Cardiac muscle cell (in vitro differentiated cells and primary cell): ENCODE measurements around the gene ARHGEF12. TPM values are rescaled to one million over a fixed set of nuclear protein-coding genes. Genes with fewer than 3 reads are reported as not detected.

Experiments
- DNase-seq, 2 donors: peaks; one replicate each; pipeline versions ENCODE4 v3.0.0 to v3.0.0-alpha.2; 2010 to 2017; ENCODE audit warnings: low read depth in 1 of 2, low spot score in 1 of 2
- H3K27ac ChIP-seq: fragments of 200-600 bp; sonication (generic); 2 replicates; pipeline ENCODE4 v1.5.1; 2016
- H3K27me3 ChIP-seq: fragments of 200-600 bp; sonication (generic); 2 replicates; pipeline ENCODE4 v1.6.0; 2016; ENCODE audit warnings: control low read depth
- H3K36me3 ChIP-seq: fragments of 200-600 bp; sonication (generic); 2 replicates; pipeline ENCODE4 v1.5.1; 2016; ENCODE audit warnings: control low read depth
- H3K4me1 ChIP-seq: fragments of 200-600 bp; sonication (generic); 2 replicates; pipeline ENCODE4 v1.8.1; 2017; ENCODE audit warnings: low read depth, mild to moderate bottlenecking, mixed run types
- H3K4me3 ChIP-seq: fragments of 200-600 bp; sonication (generic); 2 replicates; pipeline ENCODE4 v1.5.1; 2016; ENCODE audit warnings: mild to moderate bottlenecking
- H3K9me3 ChIP-seq: fragments of 200-600 bp; sonication (generic); 2 replicates; pipeline ENCODE4 v1.5.1; 2017; ENCODE audit warnings: low read depth, mild to moderate bottlenecking, control low read depth
- CTCF ChIP-seq: IDR thresholded peaks from 2 replicates; pipeline ENCODE4 v1.5.1; 2012; ENCODE audit warnings: low read depth, mild to moderate bottlenecking, low read length
- polyA plus RNA-seq: library from polyadenylated mRNA; unstranded; fragments of >200 nt; fragmentation: Nextera tagmentation; extraction: Ambion mirVana; gene quantifications from 2 replicates; pipeline ENCODE4 v1.2.1, GENCODE V29; 2016
- total RNA-seq: library from RNA; depleted of rRNA; stranded (reverse); fragments of >200 nt; gene quantifications from 2 replicates; pipeline ENCODE4 v1.2.3, GENCODE V29; 2016

The ARHGEF12 gene
- total and polyA plus RNA-seq, 2 experiments from 2014 or later = 21.7 to 43.4 TPM

- H3K36me3 ChIP-seq = no peaks in the 10 kb centered on the region
- H3K4me1 ChIP-seq = peaks cover under 1% of the 10 kb centered on the region
- H3K9me3 ChIP-seq = no peaks in the 10 kb centered on the region
- no peak overlapping the region for H3K4me3 ChIP-seq
- DNase-seq = no peak
- peaks cover 71% of the 10 kb centered on the region for H3K27me3 ChIP-seq
- no peak overlapping the region for H3K27ac ChIP-seq
- no peak for TF ChIP-seq CTCF
Observed at GRCh38 chr11:120522736-120523135, 186.5 kb downstream of the ARHGEF12 start.

- Histone ChIP-seq H3K27ac (no peak overlapping the region), H3K27me3 (peaks cover 71% of the 10 kb centered on the region), H3K36me3 (no peaks in the 10 kb centered on the region), H3K4me1 (no peaks in the 10 kb centered on the region), H3K4me3 (no peak overlapping the region), H3K9me3 (no peaks in the 10 kb centered on the region)
- no peak for TF ChIP-seq CTCF
- no peak for DNase-seq
Observed at GRCh38 chr11:120523196-120523595, 187.0 kb downstream of the ARHGEF12 start.

GRCh38 chr11:120524536-120525085 lies 188.4 kb downstream of the ARHGEF12 start:
- H3K27me3 ChIP-seq = peaks cover 69% of the 10 kb centered on the region
- no peaks in the 10 kb centered on the region for H3K4me1 ChIP-seq
- no peak overlapping the region for H3K27ac ChIP-seq
- no peaks in the 10 kb centered on the region for H3K36me3 ChIP-seq
- no peak for DNase-seq
- TF ChIP-seq CTCF = no peak
- no peaks in the 10 kb centered on the region for H3K9me3 ChIP-seq
- H3K4me3 ChIP-seq = no peak overlapping the region

- Histone ChIP-seq H3K4me3 (no peak overlapping the region), H3K4me1 (no peaks in the 10 kb centered on the region), H3K27me3 (peaks cover 71% of the 10 kb centered on the region), H3K9me3 (no peaks in the 10 kb centered on the region), H3K27ac (no peak overlapping the region), H3K36me3 (no peaks in the 10 kb centered on the region)
- no peak for TF ChIP-seq CTCF
- no peak for DNase-seq
Observed at GRCh38 chr11:120525261-120526171, 189.3 kb downstream of the ARHGEF12 start.

GRCh38 chr11:120526241-120526640 lies 190.0 kb downstream of the ARHGEF12 start:
- H3K9me3 ChIP-seq = no peaks in the 10 kb centered on the region
- H3K4me3 ChIP-seq = no peak overlapping the region
- H3K4me1 ChIP-seq = no peaks in the 10 kb centered on the region
- peaks cover 71% of the 10 kb centered on the region for H3K27me3 ChIP-seq
- no peaks in the 10 kb centered on the region for H3K36me3 ChIP-seq
- no peak for TF ChIP-seq CTCF
- H3K27ac ChIP-seq = no peak overlapping the region
- no peak for DNase-seq
